GM12864 (cell line): ENCODE data around the gene FZD4.
"Not testable (repeated sequence)": the region's sequence is repeated elsewhere in the genome, so short reads cannot be mapped to it uniquely, and the experiment has no call there.

ENCODE experiments used
- DNase-seq: peaks from one replicate; pipeline ENCODE4 v3.0.0-alpha.2; 2011; ENCODE audit warnings: low read depth
- H3K4me3 ChIP-seq: 2 replicates; pipeline ENCODE4 v1.5.1; 2011; ENCODE audit warnings: mild to moderate bottlenecking, low read depth, low read length, control low read depth
- TF ChIP-seq, protein P1 (sequence below): IDR thresholded peaks from 2 replicates; pipeline ENCODE4 v1.5.1; 2011; ENCODE audit warnings: low read depth, mild to moderate bottlenecking, moderate library complexity, low read length, control low read depth, inconsistent platforms; ENCODE audit errors: missing control alignments

FZD4 gene

DNA sequence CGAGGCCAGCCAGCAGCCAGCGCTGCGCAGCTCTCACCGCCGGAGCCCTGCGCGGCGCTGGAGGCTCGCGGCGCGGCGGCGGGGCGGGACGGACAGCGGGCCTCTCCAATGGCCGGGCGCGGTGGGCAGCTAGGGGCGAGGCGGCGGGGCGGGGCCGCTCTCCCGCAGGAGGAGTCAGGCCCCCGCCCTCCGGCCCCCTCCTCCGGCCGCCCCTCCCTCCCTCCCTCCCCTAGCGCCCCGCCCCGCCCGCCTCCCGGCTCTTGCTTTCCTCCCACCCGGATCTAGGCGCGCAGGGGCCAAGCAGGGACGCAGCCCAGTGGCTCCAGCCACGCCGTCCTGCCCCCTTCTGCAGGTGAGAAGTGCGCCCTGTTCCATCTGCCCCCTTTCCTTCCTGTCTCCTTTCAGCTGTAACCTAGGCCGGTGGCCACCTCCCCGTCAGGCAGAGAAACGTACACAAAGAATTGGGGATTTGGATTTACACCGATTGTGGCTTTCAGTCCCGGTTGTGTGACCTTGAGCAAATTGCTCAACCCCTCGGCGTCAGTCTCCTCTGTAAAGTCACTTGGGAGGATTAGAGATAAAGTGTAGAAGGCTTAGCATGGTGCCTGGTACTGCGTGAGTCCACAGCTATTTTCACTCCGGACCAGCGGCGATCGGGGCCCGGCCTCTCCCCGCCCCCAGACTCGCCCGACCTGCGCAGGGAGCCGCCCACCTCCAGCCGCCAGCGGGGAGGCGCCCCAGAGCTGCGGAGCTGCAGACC lies at the start of gene FZD4:
FZD4 (minus strand) TSS at position 35 of the 760 bp plus-strand sequence. CDS start 310 bp downstream, outside the sequence.
- DNase-seq, result no peak
- H3K4me3 ChIP-seq, result peak within 1 kb of the TSS; percentile 56
- TF ChIP-seq, protein P1, sequence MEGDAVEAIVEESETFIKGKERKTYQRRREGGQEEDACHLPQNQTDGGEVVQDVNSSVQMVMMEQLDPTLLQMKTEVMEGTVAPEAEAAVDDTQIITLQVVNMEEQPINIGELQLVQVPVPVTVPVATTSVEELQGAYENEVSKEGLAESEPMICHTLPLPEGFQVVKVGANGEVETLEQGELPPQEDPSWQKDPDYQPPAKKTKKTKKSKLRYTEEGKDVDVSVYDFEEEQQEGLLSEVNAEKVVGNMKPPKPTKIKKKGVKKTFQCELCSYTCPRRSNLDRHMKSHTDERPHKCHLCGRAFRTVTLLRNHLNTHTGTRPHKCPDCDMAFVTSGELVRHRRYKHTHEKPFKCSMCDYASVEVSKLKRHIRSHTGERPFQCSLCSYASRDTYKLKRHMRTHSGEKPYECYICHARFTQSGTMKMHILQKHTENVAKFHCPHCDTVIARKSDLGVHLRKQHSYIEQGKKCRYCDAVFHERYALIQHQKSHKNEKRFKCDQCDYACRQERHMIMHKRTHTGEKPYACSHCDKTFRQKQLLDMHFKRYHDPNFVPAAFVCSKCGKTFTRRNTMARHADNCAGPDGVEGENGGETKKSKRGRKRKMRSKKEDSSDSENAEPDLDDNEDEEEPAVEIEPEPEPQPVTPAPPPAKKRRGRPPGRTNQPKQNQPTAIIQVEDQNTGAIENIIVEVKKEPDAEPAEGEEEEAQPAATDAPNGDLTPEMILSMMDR, result no peak

DNA sequence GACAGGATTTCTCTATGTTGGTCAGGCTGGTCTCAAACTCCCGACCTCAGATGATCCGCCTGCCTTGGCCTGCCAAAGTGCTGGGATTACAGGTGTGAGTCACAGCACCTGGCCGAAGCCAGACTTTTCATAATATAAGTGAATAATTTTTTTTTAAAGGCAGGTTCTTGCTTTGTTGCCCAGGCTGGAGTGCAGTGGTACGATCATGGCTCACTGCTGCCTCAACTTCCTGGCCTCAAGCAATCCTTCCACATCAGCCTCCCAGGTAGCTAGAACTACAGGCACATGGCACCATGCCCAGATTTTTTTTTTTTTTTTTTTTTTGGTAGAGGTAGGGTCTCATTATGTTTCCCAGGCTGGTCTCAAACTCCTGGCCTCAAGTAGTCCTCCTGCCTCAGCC lies 49.1 kb upstream of the FZD4 start:
- not testable (repeated sequence) for DNase-seq

GRCh38 chr11:87002918-87003317 lies 47.7 kb upstream of the FZD4 start:
- no peak for DNase-seq
- TF ChIP-seq, protein P1, result no peak
- H3K4me3 ChIP-seq, result no peak overlapping the region

More for the DNA sequence above, 49.1 kb upstream of the FZD4 start:
- H3K4me3 ChIP-seq, result not testable (repeated sequence)

DNA sequence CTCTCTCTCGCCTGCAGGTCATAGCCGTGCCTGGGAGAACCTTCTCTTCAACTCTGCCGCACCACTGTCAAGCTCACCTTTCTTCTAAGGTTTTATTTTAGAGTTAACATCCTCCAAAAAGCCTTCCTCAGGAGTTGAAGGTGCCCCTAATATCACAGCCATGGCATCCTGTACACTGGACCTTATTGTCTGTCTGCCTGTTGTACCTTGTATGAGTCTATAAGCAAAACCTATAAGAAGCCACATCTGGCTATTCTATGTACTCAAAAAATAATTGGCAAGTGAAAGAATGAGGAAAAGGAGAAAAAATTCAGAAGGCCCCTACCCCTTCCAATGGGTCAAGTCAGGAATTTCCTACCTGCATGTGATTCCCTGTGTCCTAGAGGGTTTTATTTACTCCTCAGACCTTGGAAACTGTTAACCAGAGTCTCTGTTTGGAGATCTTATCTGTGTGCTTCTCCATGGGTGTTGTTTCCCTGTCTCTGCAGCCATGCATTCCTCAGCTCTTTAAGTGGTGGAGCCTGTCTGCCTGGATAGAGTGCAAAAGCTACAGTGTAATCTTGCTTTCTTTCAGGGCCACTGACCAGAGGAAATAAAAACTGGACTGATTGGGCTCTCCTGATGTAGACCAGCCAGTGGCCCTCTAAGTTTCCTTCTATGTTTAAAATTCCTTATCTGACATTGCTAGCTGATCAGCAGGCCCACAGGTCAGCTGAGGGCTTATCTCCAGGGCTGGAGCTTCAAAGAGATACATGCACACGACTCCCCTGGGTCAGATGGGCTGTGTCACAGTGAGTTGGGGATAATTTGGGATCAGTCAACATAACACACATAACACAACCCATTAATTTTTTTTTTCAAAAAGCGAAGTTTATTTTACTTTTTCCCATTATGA lies 44.9 kb upstream of the FZD4 start:
- TF ChIP-seq, protein P1, result no peak
- H3K4me3 ChIP-seq, result no peak overlapping the region

GRCh38 chr11:86999388-86999787 lies 44.2 kb upstream of the FZD4 start:
- no peak for DNase-seq
- TF ChIP-seq, protein P1, result no peak
- no peak overlapping the region for H3K4me3 ChIP-seq

More for the DNA sequence above, 44.9 kb upstream of the FZD4 start:
- DNase-seq, result no peak

- no peak for DNase-seq
- no peak overlapping the region for H3K4me3 ChIP-seq
- TF ChIP-seq, protein P1, result no peak
Observed at GRCh38 chr11:86996953-86997570, 41.9 kb upstream of the FZD4 start.

- no peak overlapping the region for H3K4me3 ChIP-seq
Observed at GRCh38 chr11:86993031-86993430, 37.8 kb upstream of the FZD4 start.

DNA sequence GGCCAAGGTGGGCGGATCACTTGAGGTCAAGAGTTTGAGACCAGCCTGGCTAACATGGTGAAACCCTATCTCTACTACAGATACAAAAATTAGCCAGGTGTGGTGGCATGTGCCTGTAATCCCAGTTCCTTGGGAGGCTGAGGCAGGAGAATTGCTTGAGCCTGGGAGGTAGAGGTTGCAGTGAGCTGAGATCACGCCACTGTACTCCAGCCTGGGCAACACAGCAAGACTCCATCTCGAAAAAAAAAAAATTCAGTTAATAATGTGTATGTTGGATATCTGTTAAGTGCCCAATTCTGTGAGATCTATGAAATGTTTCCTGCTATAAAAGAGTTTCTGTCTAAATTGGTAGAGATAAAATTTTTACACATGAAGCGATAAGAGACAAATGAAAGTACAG lies 37.1 kb upstream of the FZD4 start:
- H3K4me3 ChIP-seq, DNase-seq: not testable (repeated sequence)

More at GRCh38 chr11:86993031-86993430, 37.8 kb upstream of the FZD4 start:
- TF ChIP-seq, protein P1, result no peak
- no peak for DNase-seq
